Mucosa of descending colon (tissue), 3 donors: ENCODE results near the gene IGIP. TPM values are rescaled to one million over a fixed set of nuclear protein-coding genes. Genes with fewer than 3 reads are reported as not detected.

Experiments used
- ATAC-seq: fragments of 200-7000 bp; cut with Tn5 transposase; one replicate; pipeline ENCODE4 v1.9.1; 2020; ENCODE audit warnings: mild to moderate bottlenecking, moderate library complexity
- DNase-seq, 3 donors: peaks; one replicate each; pipeline ENCODE4 v3.0.0-alpha.2; 2020
- H3K36me3 ChIP-seq: fragments of 200-600 bp; one replicate; pipeline ENCODE4 v1.8.0; 2021; ENCODE audit warnings: low read depth, mild to moderate bottlenecking
- H3K4me1 ChIP-seq: fragments of 200-600 bp; one replicate; pipeline ENCODE4 v1.8.0; 2021; ENCODE audit warnings: low read depth, mild to moderate bottlenecking
- H3K4me3 ChIP-seq: fragments of 200-600 bp; one replicate; pipeline ENCODE4 v1.8.0; 2021; ENCODE audit warnings: mild to moderate bottlenecking
- H3K9me3 ChIP-seq: fragments of 200-600 bp; one replicate; pipeline ENCODE4 v1.8.0; 2021; ENCODE audit warnings: mild to moderate bottlenecking
- CTCF ChIP-seq: fragments of 200-600 bp; IDR thresholded peaks from one replicate; pipeline ENCODE4 v1.8.0; 2022; ENCODE audit warnings: antibody characterized with exemption, mild to moderate bottlenecking
- intact Hi-C, 2 donors: fragments of 100-400 bp; cut with DNase I in 1 of 2; cut with micrococcal nuclease in 1 of 2; formaldehyde crosslinking; loops; one replicate each; pipeline versions ENCODE4 v1.11.0 to v1.11.1; 2022; cut with DNase I, micrococcal nuclease
- total RNA-seq, 3 donors: library from RNA; stranded (reverse); fragmentation: NEBNext Ultra II Directional in 2 of 3; extraction: Animal tissue kit (Norgen Biotek cat#: 25700) in 2 of 3; gene quantifications; one replicate each; pipeline versions ENCODE4 v1.2.1 to v1.2.4, GENCODE V29; 2021 to 2023
- donor health status: DM: no; HTN: no; CAD: no; lungs with moderate emphysema.
- donor health status: DM: no; HTN: no; CAD: no.
- donor health status: DM: no; HTN: yes; CAD: no.

IGIP gene
- total RNA-seq, 3 donors from 2014 or later, result 8.1 to 25.1 (median 9.8) TPM

- intact Hi-C loops, result no loop called here
- Histone ChIP-seq H3K4me1 (peaks cover 6% of the 10 kb centered on the region), H3K9me3 (no peaks in the 10 kb centered on the region), H3K36me3 (no peaks in the 10 kb centered on the region), H3K4me3 (no peak overlapping the region)
- TF ChIP-seq CTCF, result no peak
- DNase-seq, result no peak
- no peak for ATAC-seq
Observed at GRCh38 chr5:140142856-140143255, 17.1 kb downstream of the IGIP start.

- Histone ChIP-seq H3K36me3 (no peaks in the 10 kb centered on the region), H3K4me1 (peaks cover 6% of the 10 kb centered on the region), H3K9me3 (no peaks in the 10 kb centered on the region), H3K4me3 (no peak overlapping the region)
- no peak for TF ChIP-seq CTCF
- ATAC-seq (no peak), DNase-seq (no peak)
- intact Hi-C loops, result no loop called here
Observed at GRCh38 chr5:140143521-140144258, 18.0 kb downstream of the IGIP start.

- H3K9me3 ChIP-seq, result no peaks in the 10 kb centered on the region
- intact Hi-C loops, result no loop called here
- no peak for ATAC-seq
- H3K4me3 ChIP-seq, result no peak overlapping the region
- TF ChIP-seq CTCF, result no peak
- no peak for DNase-seq
- no peaks in the 10 kb centered on the region for H3K36me3 ChIP-seq
- peaks cover 6% of the 10 kb centered on the region for H3K4me1 ChIP-seq
Observed at GRCh38 chr5:140145256-140145655, 19.5 kb downstream of the IGIP start.

- no peaks in the 10 kb centered on the region for H3K36me3 ChIP-seq
- H3K4me1 ChIP-seq, result peaks cover 6% of the 10 kb centered on the region
- no peak overlapping the region for H3K4me3 ChIP-seq
- DNase-seq, result peak; percentile 70 to 84 (median 71)
- intact Hi-C loops, result no loop called here
- peak; percentile 67 for TF ChIP-seq CTCF
- no peaks in the 10 kb centered on the region for H3K9me3 ChIP-seq
- ATAC-seq, result peak; percentile 94
Observed at GRCh38 chr5:140145818-140146522, 20.2 kb downstream of the IGIP start.

GRCh38 chr5:140146523-140146842 lies 20.7 kb downstream of the IGIP start:
- Histone ChIP-seq H3K9me3 (no peaks in the 10 kb centered on the region), H3K4me1 (peaks cover 6% of the 10 kb centered on the region), H3K4me3 (no peak overlapping the region), H3K36me3 (no peaks in the 10 kb centered on the region)
- no peak for TF ChIP-seq CTCF
- no peak for DNase-seq
- intact Hi-C loops, result no loop called here
- ATAC-seq, result no peak
